Measurements from ENCODE around the gene ZMYND19.
A peak's percentile ranks its signal among the peaks of the same experiment; 100 is the strongest.
"Not testable (repeated sequence)": the region's sequence is repeated elsewhere in the genome, so short reads cannot be mapped to it uniquely, and the experiment has no call there.

ZMYND19 gene

GRCh38 chr9:137613738-137614523, 23.6 kb upstream of the ZMYND19 start:
- no peak for DNase-seq

- DNase-seq: no peak
Observed at GRCh38 chr9:137613259-137613658, 22.9 kb upstream of the ZMYND19 start.

GRCh38 chr9:137612741-137613142, 22.4 kb upstream of the ZMYND19 start:
- no peak for DNase-seq

GRCh38 chr9:137611623-137612609, 21.6 kb upstream of the ZMYND19 start:
- DNase-seq: peak; percentile 34

GRCh38 chr9:137610944-137611343, 20.6 kb upstream of the ZMYND19 start:
- no peak for DNase-seq

GRCh38 chr9:137607141-137607857, 17.0 kb upstream of the ZMYND19 start:
- DNase-seq: no peak

GRCh38 chr9:137606734-137607138, 16.4 kb upstream of the ZMYND19 start:
- DNase-seq: no peak

GRCh38 chr9:137606005-137606621, 15.8 kb upstream of the ZMYND19 start:
- DNase-seq: no peak

GRCh38 chr9:137605121-137606004, 15.1 kb upstream of the ZMYND19 start, which contains the start of gene ARRDC1:
Gene ARRDC1, plus strand, starts transcription at chr9:137605686. Its CDS starts 32 bp downstream, at chr9:137605718.
- peak; percentile 94 for DNase-seq

GRCh38 chr9:137604345-137605086, 14.2 kb upstream of the ZMYND19 start:
- DNase-seq: peak; percentile 14

- no peak for DNase-seq
Observed at GRCh38 chr9:137603879-137604278, 13.6 kb upstream of the ZMYND19 start.

- DNase-seq: no peak
Observed at GRCh38 chr9:137602661-137603060, 12.3 kb upstream of the ZMYND19 start.

- DNase-seq: no peak
Observed at GRCh38 chr9:137598943-137599342, 8.6 kb upstream of the ZMYND19 start.

GRCh38 chr9:137596577-137596976, 6.3 kb upstream of the ZMYND19 start:
- DNase-seq: not testable (repeated sequence)

GRCh38 chr9:137593176-137593575, 2.9 kb upstream of the ZMYND19 start:
- no peak for DNase-seq

GRCh38 chr9:137592767-137593166, 2.5 kb upstream of the ZMYND19 start:
- no peak for DNase-seq

GRCh38 chr9:137590123-137590468, 216 bp downstream of the ZMYND19 start:
- no peak for DNase-seq

GRCh38 chr9:137589441-137590122, 730 bp downstream of the ZMYND19 start:
- no peak for DNase-seq

GRCh38 chr9:137588891-137589290, 1.4 kb downstream of the ZMYND19 start:
- DNase-seq: no peak

- no peak for DNase-seq
Observed at GRCh38 chr9:137588311-137588710, 2.0 kb downstream of the ZMYND19 start.

Data from activated gamma-delta T cell treated with Interleukin-2 at 50 U/mL for 16 hours (primary cell).